GM12878 (cell line): ENCODE results near the gene PAQR7. TPM values are rescaled to one million over a fixed set of nuclear protein-coding genes. Genes with fewer than 3 reads are reported as not detected.

Experiments used
- DPF2 ChIP-seq: fragments of 450-650 bp; IDR thresholded peaks from 2 replicates; pipeline ENCODE4 v1.6.1; 2017; ENCODE audit warnings: mild to moderate bottlenecking
- IKZF2 ChIP-seq, 2 experiments: fragments of 450-650 bp; IDR thresholded peaks; 2 replicates each; pipeline ENCODE4 v1.6.1; 2017; ENCODE audit warnings: mild to moderate bottlenecking in 2 of 2, moderate library complexity in 2 of 2
- IRF4 ChIP-seq: IDR thresholded peaks from 2 replicates; pipeline ENCODE4 v1.6.1; 2011; ENCODE audit warnings: low read depth, low read length
- JUND ChIP-seq: IDR thresholded peaks from 2 replicates; pipeline ENCODE4 v1.6.1; 2012; ENCODE audit warnings: low read depth, mild to moderate bottlenecking, low read length, improper control_type of control experiment, moderate library complexity
- NFYB ChIP-seq: IDR thresholded peaks from 2 replicates; pipeline ENCODE4 v1.6.1; 2011; ENCODE audit warnings: low read depth, mild to moderate bottlenecking, low read length, improper control_type of control experiment, moderate library complexity; ENCODE audit not compliant: insufficient read depth
- NR2C1 ChIP-seq: fragments of 450-650 bp; IDR thresholded peaks from 2 replicates; pipeline ENCODE4 v1.6.1; 2017; ENCODE audit warnings: antibody characterized with exemption, mild to moderate bottlenecking, moderate library complexity
- PML ChIP-seq: IDR thresholded peaks from 2 replicates; pipeline ENCODE4 v1.6.1; 2012; ENCODE audit warnings: low read length, inconsistent platforms
- WRNIP1 ChIP-seq: IDR thresholded peaks from 2 replicates; pipeline ENCODE4 v1.6.1; 2011; ENCODE audit warnings: low read depth, low read length, improper control_type of control experiment, borderline replicate concordance
- ZNF207 ChIP-seq: fragments of 450-650 bp; IDR thresholded peaks from 2 replicates; pipeline ENCODE4 v1.6.1; 2014; ENCODE audit warnings: antibody characterized with exemption, mild to moderate bottlenecking, borderline replicate concordance
- ZNF384 ChIP-seq: IDR thresholded peaks from 2 replicates; pipeline ENCODE4 v1.6.1; 2012; ENCODE audit warnings: low read depth, mild to moderate bottlenecking, low read length, improper control_type of control experiment, borderline replicate concordance
- ZSCAN29 ChIP-seq: fragments of 450-650 bp; IDR thresholded peaks from 2 replicates; pipeline ENCODE4 v1.6.1; 2017; ENCODE audit warnings: mild to moderate bottlenecking, moderate library complexity
- ZZZ3 ChIP-seq: IDR thresholded peaks from 2 replicates; pipeline ENCODE4 v1.6.1; 2011; ENCODE audit warnings: low read depth; ENCODE audit not compliant: control insufficient read depth, insufficient read length
- polyA plus RNA-seq, 11 experiments: library from polyadenylated mRNA; depleted of rRNA in 4 of 11; unstranded in 6 of 11; stranded (reverse) in 5 of 11; fragments of >200 nt; fragmentation: Nextera tagmentation in 4 of 11; fragmentation: Illumina TruSeq in 1 of 11; extraction: Ambion mirVana in 4 of 11; extraction: Trizol in 1 of 11; gene quantifications; 1 replicate in 1 of 11; 2 replicates in 10 of 11; pipeline versions ENCODE4 v1.2.1 to v1.2.3, GENCODE V29; 2011 to 2016; ENCODE audit warnings: inconsistent platforms in 2 of 11, missing spikeins in 2 of 11, low read depth in 1 of 11
- total RNA-seq, 4 experiments: library from RNA; depleted of rRNA in 3 of 4; stranded (reverse); fragments of >200 nt in 3 of 4; fragmentation: Illumina TruSeq in 1 of 4; extraction: Trizol in 1 of 4; gene quantifications; 2 replicates each; pipeline versions ENCODE4 v1.2.1 to v1.2.3, GENCODE V29; 2013 to 2021
- TF ChIP-seq, protein P1 (sequence below): fragments of 450-650 bp; IDR thresholded peaks from 2 replicates; pipeline ENCODE4 v1.6.1; 2016; ENCODE audit warnings: mild to moderate bottlenecking
- TF ChIP-seq, protein P2 (sequence below): fragments of 450-650 bp; IDR thresholded peaks from 2 replicates; pipeline ENCODE4 v1.6.1; 2016; ENCODE audit warnings: mild to moderate bottlenecking, moderate library complexity, borderline replicate concordance
- TF ChIP-seq, protein P3 (sequence below): fragments of 150-350 bp; IDR thresholded peaks from 2 replicates; pipeline ENCODE4 v1.6.1; 2016; ENCODE audit warnings: low read depth, low read length
- TF ChIP-seq, protein P4 (sequence below): IDR thresholded peaks from 2 replicates; pipeline ENCODE4 v1.6.1; 2012; ENCODE audit warnings: low read depth, low read length, improper control_type of control experiment
- TF ChIP-seq, protein P5 (sequence below): IDR thresholded peaks from 2 replicates; pipeline ENCODE4 v1.6.1; 2012; ENCODE audit warnings: mild to moderate bottlenecking, low read depth, low read length

Gene PAQR7
- total and polyA plus RNA-seq, 10 of the 15 experiments (the other 5 are each of a cell fraction or from before 2014, with no cell fraction given), result 1.1 to 8.8 (median 5.2) TPM

DNA sequence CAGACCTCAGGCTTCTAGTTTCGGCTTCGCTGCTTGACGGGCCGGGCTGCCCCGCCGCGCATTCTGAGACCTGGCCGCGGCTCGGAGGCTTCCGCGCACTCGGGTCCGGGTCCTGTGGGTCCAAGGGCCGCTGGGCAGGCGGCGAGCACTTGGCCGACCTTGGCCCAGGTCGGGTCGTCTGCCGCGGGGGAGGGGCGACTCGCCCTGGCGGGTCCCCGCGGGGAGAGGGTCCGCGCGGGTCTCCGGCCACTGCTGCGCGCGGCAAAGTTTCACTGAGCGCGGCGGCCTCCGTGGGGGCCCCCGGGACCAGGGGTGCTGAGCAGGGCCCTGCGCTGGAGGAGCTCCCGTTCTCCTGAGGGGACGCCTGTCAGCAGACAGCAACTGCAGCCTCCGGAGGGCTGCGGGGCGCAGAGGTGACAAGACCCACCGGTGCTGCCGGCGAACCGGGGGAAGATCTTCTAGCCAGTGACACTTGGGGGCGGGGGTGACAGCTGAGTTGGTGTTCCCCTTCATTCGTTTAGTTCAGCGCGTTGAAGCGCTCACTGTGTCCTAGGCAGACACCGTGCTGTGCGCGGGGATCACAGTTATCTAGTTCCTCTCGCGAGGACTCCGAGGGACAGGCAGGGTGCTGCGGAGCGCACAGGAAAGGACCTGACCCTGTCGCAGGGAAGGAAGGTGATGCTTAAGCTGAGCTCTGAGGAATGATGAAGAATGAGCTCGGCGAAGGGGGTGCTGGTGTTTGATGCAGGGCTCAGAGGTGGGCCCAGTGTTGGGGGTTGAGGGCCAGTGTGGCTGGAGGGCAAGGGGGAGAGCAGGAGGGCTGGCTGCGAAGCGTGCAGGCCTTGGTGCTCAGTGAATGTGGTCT is 55.0 kb downstream of the PAQR7 start (continued):
- TF ChIP-seq WRNIP1 (no peak), ZNF384 (no peak), ZSCAN29 (no peak), IKZF2 (IDR thresholded peaks at IDR 0.05) (no peak), DPF2 (peak; percentile 79), NR2C1 (no peak), JUND (no peak), NFYB (no peak), IRF4 (no peak), ZZZ3 (no peak), PML (no peak), ZNF207 (no peak)
- TF ChIP-seq, protein P1, sequence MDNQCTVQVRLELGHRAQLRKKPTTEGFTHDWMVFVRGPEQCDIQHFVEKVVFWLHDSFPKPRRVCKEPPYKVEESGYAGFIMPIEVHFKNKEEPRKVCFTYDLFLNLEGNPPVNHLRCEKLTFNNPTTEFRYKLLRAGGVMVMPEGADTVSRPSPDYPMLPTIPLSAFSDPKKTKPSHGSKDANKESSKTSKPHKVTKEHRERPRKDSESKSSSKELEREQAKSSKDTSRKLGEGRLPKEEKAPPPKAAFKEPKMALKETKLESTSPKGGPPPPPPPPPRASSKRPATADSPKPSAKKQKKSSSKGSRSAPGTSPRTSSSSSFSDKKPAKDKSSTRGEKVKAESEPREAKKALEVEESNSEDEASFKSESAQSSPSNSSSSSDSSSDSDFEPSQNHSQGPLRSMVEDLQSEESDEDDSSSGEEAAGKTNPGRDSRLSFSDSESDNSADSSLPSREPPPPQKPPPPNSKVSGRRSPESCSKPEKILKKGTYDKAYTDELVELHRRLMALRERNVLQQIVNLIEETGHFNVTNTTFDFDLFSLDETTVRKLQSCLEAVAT, result peak; percentile 83
- TF ChIP-seq, protein P2, sequence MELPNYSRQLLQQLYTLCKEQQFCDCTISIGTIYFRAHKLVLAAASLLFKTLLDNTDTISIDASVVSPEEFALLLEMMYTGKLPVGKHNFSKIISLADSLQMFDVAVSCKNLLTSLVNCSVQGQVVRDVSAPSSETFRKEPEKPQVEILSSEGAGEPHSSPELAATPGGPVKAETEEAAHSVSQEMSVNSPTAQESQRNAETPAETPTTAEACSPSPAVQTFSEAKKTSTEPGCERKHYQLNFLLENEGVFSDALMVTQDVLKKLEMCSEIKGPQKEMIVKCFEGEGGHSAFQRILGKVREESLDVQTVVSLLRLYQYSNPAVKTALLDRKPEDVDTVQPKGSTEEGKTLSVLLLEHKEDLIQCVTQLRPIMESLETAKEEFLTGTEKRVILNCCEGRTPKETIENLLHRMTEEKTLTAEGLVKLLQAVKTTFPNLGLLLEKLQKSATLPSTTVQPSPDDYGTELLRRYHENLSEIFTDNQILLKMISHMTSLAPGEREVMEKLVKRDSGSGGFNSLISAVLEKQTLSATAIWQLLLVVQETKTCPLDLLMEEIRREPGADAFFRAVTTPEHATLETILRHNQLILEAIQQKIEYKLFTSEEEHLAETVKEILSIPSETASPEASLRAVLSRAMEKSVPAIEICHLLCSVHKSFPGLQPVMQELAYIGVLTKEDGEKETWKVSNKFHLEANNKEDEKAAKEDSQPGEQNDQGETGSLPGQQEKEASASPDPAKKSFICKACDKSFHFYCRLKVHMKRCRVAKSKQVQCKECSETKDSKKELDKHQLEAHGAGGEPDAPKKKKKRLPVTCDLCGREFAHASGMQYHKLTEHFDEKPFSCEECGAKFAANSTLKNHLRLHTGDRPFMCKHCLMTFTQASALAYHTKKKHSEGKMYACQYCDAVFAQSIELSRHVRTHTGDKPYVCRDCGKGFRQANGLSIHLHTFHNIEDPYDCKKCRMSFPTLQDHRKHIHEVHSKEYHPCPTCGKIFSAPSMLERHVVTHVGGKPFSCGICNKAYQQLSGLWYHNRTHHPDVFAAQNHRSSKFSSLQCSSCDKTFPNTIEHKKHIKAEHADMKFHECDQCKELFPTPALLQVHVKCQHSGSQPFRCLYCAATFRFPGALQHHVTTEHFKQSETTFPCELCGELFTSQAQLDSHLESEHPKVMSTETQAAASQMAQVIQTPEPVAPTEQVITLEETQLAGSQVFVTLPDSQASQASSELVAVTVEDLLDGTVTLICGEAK, result no peak
- TF ChIP-seq, protein P3, sequence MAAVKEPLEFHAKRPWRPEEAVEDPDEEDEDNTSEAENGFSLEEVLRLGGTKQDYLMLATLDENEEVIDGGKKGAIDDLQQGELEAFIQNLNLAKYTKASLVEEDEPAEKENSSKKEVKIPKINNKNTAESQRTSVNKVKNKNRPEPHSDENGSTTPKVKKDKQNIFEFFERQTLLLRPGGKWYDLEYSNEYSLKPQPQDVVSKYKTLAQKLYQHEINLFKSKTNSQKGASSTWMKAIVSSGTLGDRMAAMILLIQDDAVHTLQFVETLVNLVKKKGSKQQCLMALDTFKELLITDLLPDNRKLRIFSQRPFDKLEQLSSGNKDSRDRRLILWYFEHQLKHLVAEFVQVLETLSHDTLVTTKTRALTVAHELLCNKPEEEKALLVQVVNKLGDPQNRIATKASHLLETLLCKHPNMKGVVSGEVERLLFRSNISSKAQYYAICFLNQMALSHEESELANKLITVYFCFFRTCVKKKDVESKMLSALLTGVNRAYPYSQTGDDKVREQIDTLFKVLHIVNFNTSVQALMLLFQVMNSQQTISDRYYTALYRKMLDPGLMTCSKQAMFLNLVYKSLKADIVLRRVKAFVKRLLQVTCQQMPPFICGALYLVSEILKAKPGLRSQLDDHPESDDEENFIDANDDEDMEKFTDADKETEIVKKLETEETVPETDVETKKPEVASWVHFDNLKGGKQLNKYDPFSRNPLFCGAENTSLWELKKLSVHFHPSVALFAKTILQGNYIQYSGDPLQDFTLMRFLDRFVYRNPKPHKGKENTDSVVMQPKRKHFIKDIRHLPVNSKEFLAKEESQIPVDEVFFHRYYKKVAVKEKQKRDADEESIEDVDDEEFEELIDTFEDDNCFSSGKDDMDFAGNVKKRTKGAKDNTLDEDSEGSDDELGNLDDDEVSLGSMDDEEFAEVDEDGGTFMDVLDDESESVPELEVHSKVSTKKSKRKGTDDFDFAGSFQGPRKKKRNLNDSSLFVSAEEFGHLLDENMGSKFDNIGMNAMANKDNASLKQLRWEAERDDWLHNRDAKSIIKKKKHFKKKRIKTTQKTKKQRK, result no peak
- TF ChIP-seq, protein P4, sequence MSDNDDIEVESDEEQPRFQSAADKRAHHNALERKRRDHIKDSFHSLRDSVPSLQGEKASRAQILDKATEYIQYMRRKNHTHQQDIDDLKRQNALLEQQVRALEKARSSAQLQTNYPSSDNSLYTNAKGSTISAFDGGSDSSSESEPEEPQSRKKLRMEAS, result no peak
- TF ChIP-seq, protein P5, sequence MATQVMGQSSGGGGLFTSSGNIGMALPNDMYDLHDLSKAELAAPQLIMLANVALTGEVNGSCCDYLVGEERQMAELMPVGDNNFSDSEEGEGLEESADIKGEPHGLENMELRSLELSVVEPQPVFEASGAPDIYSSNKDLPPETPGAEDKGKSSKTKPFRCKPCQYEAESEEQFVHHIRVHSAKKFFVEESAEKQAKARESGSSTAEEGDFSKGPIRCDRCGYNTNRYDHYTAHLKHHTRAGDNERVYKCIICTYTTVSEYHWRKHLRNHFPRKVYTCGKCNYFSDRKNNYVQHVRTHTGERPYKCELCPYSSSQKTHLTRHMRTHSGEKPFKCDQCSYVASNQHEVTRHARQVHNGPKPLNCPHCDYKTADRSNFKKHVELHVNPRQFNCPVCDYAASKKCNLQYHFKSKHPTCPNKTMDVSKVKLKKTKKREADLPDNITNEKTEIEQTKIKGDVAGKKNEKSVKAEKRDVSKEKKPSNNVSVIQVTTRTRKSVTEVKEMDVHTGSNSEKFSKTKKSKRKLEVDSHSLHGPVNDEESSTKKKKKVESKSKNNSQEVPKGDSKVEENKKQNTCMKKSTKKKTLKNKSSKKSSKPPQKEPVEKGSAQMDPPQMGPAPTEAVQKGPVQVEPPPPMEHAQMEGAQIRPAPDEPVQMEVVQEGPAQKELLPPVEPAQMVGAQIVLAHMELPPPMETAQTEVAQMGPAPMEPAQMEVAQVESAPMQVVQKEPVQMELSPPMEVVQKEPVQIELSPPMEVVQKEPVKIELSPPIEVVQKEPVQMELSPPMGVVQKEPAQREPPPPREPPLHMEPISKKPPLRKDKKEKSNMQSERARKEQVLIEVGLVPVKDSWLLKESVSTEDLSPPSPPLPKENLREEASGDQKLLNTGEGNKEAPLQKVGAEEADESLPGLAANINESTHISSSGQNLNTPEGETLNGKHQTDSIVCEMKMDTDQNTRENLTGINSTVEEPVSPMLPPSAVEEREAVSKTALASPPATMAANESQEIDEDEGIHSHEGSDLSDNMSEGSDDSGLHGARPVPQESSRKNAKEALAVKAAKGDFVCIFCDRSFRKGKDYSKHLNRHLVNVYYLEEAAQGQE, result no peak
